Measurements from ENCODE around the gene RAPGEF1.

DNA sequence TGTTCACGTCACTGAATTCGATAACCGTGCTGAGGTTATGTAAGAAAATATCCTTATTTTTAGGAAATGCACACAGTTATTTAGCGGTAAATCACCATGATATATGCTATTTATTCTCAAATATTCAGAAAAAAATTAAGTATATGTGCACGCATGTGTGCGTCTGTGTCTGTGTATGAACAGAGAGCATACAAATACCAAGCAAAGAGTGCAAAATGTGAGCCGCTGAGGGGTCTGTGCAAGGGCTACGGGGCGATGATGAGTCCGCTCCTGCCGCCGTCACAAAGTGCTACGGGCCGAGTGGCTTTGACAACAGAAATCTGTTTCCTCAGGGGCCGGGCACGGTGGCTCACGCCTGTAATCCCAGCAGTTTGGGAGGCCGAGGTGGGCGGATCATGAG, 201.9 kb downstream of the RAPGEF1 start:
- TF ChIP-seq POLR2A (IDR thresholded peaks at IDR 0.05), result no peak
- TF ChIP-seq, protein P1, sequence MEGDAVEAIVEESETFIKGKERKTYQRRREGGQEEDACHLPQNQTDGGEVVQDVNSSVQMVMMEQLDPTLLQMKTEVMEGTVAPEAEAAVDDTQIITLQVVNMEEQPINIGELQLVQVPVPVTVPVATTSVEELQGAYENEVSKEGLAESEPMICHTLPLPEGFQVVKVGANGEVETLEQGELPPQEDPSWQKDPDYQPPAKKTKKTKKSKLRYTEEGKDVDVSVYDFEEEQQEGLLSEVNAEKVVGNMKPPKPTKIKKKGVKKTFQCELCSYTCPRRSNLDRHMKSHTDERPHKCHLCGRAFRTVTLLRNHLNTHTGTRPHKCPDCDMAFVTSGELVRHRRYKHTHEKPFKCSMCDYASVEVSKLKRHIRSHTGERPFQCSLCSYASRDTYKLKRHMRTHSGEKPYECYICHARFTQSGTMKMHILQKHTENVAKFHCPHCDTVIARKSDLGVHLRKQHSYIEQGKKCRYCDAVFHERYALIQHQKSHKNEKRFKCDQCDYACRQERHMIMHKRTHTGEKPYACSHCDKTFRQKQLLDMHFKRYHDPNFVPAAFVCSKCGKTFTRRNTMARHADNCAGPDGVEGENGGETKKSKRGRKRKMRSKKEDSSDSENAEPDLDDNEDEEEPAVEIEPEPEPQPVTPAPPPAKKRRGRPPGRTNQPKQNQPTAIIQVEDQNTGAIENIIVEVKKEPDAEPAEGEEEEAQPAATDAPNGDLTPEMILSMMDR (IDR thresholded peaks at IDR 0.05), result no peak
